Astrocyte of the spinal cord (primary cell): ENCODE measurements around the gene ZNF335.

ENCODE experiments used
- DNase-seq: peaks from one replicate; pipeline ENCODE4 v3.0.0; 2011; ENCODE audit warnings: low read depth, low spot score
- H3K4me3 ChIP-seq: 2 replicates; pipeline ENCODE4 v1.5.1; 2011; ENCODE audit warnings: low read depth, mild to moderate bottlenecking, low read length, moderate library complexity
- in situ Hi-C: cut with HindIII; loops from 2 replicates; pipeline ENCODE4 v1.10.0; 2017; ENCODE audit warnings: low sequenced_read_pairs
- TF ChIP-seq, protein P1 (sequence below): IDR thresholded peaks from 2 replicates; pipeline ENCODE4 v1.5.1; 2012; ENCODE audit warnings: low read depth, mild to moderate bottlenecking, low read length, inconsistent platforms

ZNF335 gene

DNA sequence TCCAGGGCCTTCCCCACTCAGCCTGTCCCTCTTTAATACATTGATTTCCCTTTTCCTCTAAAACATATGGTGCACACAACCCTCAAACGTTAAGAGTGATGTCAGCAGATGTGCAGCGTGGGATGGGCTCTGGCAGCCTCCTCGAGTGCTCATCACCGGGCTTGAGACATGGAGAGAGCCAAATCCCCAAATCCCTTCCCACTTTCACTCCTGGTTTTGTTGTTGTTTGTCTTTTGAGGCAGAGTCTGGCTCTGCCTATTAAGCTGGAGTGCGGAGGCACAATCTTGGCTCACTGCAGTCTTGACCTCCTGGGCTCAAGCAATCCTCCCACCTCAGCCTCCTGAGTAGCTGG, 54.2 kb downstream of the ZNF335 start:
- DNase-seq: no peak
- in situ Hi-C loops: no loop called here
- no peak overlapping the region for H3K4me3 ChIP-seq
- TF ChIP-seq, protein P1, sequence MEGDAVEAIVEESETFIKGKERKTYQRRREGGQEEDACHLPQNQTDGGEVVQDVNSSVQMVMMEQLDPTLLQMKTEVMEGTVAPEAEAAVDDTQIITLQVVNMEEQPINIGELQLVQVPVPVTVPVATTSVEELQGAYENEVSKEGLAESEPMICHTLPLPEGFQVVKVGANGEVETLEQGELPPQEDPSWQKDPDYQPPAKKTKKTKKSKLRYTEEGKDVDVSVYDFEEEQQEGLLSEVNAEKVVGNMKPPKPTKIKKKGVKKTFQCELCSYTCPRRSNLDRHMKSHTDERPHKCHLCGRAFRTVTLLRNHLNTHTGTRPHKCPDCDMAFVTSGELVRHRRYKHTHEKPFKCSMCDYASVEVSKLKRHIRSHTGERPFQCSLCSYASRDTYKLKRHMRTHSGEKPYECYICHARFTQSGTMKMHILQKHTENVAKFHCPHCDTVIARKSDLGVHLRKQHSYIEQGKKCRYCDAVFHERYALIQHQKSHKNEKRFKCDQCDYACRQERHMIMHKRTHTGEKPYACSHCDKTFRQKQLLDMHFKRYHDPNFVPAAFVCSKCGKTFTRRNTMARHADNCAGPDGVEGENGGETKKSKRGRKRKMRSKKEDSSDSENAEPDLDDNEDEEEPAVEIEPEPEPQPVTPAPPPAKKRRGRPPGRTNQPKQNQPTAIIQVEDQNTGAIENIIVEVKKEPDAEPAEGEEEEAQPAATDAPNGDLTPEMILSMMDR: no peak

GRCh38 chr20:45913116-45913515, 58.9 kb downstream of the ZNF335 start:
- H3K4me3 ChIP-seq: no peak overlapping the region
- in situ Hi-C loops: no loop called here
- DNase-seq: no peak
- TF ChIP-seq, protein P1: no peak

GRCh38 chr20:45912344-45912682, 59.7 kb downstream of the ZNF335 start:
- TF ChIP-seq, protein P1: no peak
- H3K4me3 ChIP-seq: peak overlapping the region; percentile 56
- DNase-seq: no peak
- in situ Hi-C loops: no loop called here

DNA sequence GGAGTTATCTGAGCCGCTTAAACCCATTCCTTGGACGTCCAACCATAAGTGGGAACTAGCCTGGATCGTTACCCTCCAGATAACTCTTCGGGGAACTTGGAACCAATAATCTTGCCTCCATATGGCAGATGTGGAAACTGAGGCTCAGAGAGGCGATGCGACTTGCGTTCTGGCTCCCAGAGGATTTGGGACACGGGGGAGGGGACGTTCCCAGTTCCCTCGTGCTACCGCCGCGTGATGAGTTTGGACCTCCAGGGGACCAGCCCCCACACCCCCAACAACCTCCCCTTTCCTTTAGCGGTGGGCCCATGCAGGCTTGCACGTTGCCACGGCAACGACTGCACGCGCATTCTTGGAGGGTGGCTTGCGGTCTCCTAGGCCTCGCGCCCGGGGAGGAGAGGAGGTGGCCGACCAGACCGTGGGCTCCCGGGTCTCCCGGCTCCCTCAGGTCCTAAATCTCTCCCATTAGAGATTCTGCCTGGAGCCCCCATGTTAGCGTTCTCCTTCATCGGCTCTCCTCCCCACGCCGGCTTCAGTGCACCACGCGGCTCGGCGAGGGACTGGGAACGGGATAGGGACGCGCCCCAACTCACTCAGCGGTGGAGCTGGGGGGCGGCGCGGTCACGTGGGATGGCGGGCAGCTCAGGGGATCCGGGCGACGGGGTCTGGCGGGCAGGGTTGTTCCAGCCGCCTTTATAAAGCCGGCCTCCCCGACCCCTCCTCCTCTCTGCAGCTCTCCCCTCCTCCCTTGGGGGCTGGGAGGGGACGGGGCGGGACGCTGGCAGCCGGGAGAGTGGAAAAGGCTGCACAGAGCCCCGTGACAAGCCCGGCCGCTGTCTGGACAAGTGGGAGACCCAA, 60.3 kb downstream of the ZNF335 start, which contains the start of gene PLTP:
TSS of gene PLTP (minus strand) at position 670 of the 858 bp plus-strand sequence. CDS start 703 bp downstream, outside the sequence.
- in situ Hi-C loops: no loop called here
- TF ChIP-seq, protein P1: no peak
- peak; percentile 75 for DNase-seq
- peak within 1 kb of the TSS; percentile 56 for H3K4me3 ChIP-seq

DNA sequence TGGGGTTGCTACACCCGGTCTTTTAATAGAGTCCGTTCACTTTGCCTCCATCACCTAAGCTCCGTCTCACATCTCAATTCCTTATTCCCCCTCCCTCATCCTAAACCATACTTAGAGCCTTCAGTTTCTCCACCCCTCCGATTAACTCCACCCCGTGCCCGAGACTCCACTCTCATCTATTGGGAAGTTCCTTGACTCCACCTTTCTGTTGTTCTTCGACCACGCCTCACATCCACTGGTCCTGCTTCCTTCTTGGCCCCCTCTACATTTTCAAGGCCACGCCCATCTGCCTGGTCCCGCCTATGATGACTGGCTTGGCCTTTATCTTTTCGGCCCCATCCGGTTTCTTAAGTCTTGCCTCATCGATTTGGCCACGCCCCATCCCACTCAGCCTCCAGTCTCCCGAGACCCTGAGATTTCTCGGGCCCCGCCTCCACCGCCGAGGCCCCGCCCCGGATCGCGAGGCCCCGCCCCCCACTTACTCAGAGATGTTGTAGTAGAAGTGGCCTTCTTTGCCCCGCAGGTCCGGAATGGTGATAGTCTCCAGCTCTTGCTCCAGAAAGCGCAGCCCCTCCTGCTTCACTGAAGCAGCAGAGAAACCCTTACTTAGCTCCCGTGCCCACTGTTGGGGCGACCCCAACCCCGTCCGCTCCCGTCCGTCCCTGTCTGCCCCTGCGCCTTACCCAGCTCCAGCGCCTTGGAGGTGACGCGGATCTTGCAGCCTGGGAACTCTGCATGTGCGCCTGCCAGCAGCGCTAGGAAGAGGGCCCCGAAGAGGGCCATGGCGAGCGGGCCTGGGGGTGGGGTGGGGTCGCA, 61.1 kb downstream of the ZNF335 start:
- TF ChIP-seq, protein P1: no peak
- peak; percentile 100 for DNase-seq
- in situ Hi-C loops: no loop called here
- peak overlapping the region; percentile 56 for H3K4me3 ChIP-seq

DNA sequence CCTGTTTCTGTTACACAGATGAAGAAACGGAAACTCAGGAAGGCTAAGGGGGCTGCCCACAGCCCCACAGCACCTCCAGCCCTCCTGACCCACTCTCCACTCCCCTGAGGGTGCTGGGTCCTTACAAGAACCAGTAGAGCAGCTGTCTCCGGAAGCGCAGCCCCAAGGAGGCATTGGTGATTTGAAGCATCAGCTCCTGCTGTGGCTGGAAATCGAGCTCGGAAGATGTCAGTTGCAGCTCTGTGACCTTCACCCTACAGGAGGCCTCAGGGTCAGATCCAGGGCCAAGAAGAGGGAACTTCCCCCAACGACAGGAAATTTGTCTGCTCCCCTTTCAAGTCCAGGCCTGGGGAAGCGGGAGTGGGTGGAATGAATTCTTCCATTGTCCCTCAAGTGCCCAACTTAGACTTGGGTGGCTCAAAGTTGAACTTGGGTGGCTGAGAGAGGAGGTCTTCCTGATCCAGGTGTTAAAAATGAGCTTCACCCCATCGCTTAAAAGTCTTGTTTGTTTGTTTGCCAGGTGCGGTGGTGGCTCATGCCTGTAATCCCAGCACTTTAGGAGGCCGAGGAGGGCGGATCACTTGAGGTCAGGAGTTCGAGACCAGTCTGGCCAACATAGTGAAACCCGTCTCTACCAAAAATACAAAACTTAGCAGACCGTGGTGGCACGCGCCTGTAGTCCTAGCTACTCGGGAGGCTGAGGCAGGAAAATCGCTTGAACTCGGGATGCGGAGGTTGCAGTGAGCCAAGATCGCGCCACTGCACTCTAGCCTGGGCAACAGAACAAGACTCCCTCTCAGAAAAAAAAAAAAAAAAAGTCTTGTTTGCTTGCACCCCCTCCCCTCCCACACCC, 62.0 kb downstream of the ZNF335 start:
- in situ Hi-C loops: no loop called here
- TF ChIP-seq, protein P1: no peak
- DNase-seq: no peak
- H3K4me3 ChIP-seq: peak overlapping the region; percentile 29
